Measurements from ENCODE around the gene SPINK4. TPM values are rescaled to one million over a fixed set of nuclear protein-coding genes. Genes with fewer than 3 reads are reported as not detected.

The SPINK4 gene
- not detected in 2 replicates for total RNA-seq

DNA sequence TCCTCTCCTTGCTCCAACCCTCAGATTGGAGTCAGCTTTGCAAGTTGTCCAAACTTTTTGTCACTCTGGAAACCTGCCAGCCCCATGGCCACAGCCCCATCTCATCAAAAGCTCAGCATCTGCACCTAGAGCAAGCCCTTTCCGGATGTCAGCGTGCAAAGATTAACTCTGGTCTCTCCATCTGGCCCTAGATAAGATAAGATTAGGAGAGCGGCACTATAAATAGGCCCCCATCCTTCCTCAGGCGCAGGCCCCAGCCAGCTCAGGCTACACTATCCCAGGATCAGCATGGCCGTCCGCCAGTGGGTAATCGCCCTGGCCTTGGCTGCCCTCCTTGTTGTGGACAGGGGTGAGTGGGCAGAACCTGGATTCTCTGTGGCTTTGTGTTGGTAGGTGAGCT lies at the start of gene SPINK4:
TSS of gene SPINK4 (plus strand) at position 247 of the 400 bp plus-strand sequence. CDS start at position 289, 42 bp downstream.
- peak; percentile 80 for DNase-seq (ENCODE audit: low read depth)
- TF ChIP-seq CTCF (IDR thresholded peaks at IDR 0.05; ENCODE audit: insufficient read depth, low read depth, low read length) = no peak
- H3K4me3 ChIP-seq (ENCODE audit: low read depth, low read length) = no peak within 1 kb of the TSS

DNA sequence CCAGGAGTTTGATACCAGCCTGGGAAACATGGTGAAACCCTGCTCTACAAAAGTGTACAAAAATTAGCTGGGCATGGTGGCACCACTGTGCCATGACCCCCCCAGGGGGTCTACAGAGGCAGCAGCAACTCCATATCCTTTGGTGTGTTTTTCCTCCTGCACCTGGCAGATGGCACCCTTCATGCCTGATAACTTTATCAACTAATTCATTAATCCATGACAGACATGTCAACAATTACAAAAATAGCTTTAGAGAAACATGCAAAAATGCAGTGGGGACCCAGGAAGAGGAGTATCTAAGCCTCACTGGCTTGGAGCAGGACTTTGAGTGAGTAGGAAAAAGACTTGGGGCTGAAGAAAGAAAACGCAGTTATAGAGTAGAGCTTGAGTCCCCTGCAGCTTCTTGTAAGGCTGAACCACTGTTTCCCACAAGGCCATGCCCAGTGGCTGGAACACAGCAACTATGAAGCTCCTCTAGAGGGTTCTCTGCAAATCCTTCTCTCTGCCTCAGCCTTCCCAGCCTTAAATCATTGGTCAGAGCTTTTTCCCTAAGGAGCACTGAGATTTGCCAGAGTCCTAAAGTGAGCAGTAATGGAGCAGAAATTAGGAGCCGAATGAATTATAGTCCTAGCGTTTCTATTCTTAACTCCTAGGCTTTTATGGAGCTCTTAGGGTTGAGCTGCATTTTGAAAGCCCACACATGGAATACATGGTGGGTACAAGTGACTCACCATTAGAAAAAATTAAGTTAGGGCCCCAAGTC lies 47.3 kb upstream of the SPINK4 start:
- no peak for TF ChIP-seq CTCF (IDR thresholded peaks at IDR 0.05; ENCODE audit: insufficient read depth, low read depth, low read length)
- DNase-seq (ENCODE audit: low read depth) = no peak
- H3K4me3 ChIP-seq (ENCODE audit: low read depth, low read length) = no peak overlapping the region

- no peak for TF ChIP-seq CTCF (IDR thresholded peaks at IDR 0.05; ENCODE audit: insufficient read depth, low read depth, low read length)
- no peak overlapping the region for H3K4me3 ChIP-seq (ENCODE audit: low read depth, low read length)
- DNase-seq (ENCODE audit: low read depth) = no peak
Observed at GRCh38 chr9:33193818-33194217, 46.1 kb upstream of the SPINK4 start.

DNA sequence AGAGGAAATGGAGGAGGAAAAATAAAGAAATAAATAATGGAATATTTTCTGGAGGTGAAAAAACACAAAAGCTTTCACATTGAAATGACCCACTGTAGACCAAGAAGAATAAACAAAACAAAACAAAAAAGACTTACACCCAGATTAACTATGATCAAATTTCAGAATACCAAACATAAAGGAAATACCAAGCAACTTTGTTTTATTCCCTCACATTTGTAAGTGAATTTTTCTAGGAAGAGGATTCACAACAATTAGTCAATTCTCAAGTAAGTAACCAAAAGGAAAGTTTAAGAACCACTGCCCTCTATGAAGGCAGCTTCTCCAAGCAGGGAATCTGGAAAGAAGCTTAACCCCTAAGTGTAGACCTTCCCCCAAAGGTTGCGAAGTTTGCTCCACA lies 43.2 kb upstream of the SPINK4 start:
- no peak overlapping the region for H3K4me3 ChIP-seq (ENCODE audit: low read depth, low read length)
- TF ChIP-seq CTCF (IDR thresholded peaks at IDR 0.05; ENCODE audit: insufficient read depth, low read depth, low read length) = no peak
- peak; percentile 12 for DNase-seq (ENCODE audit: low read depth)

DNA sequence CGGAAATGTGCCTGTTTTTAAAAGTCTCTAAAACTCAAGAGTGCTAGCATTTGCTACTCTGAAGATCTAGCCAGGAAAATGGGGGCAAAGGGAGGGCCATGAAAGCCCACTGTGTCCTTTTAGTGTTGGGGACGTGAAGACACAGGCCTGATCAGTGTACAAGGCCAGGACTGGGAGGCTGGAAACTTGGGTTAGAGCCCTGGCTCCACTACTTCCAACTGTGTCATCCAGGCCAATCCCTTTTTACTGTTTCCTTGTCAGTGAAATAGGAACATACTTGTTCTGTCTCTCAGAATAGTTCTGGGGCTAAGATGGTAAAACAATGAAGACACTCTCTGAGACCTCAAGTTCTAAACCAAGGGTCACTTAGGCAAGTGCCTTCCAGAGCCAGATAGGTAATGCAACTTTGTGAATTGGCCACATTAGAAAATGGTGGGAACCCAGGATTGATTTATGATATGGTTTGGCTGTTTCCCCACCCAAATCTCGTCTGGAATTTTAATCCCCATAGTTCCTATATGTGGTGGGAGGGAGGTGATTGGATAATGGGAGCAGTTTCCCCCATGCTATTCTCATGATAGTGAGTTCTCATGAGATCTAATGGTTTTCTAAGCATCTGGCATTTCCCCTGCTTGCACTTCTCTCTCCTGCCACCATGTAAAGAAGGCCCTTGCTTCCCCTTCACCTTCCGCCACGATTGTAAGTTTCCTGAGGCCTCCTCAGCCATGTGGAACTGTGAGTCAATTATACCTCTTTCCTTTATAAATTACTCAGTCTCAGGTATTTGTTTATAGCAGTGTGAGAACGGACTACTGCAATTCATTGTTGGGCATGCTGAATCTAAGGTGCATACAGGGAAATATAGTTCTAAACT lies 42.5 kb upstream of the SPINK4 start:
- H3K4me3 ChIP-seq (ENCODE audit: low read depth, low read length) = no peak overlapping the region
- no peak for TF ChIP-seq CTCF (IDR thresholded peaks at IDR 0.05; ENCODE audit: insufficient read depth, low read depth, low read length)
- DNase-seq (ENCODE audit: low read depth) = peak; percentile 3

DNA sequence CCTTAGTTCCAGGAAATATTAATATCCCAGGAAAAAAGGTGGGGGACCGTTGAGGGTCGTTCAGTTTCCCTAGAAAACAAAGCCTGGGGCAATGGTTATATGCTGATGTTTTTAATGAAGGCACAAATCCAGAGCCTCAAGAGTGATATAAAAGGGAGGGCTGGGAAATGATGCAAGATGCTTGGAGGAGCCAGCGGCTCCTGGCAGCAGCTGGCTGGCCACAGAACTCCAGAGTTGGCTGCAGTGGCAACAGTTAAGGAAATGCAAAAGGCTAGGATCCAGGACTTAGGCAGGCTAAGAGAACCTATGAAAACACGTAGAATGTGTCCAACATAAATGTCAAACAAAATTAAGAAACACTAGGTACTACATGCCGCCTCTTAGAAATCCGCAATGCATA lies 41.8 kb upstream of the SPINK4 start:
- no peak overlapping the region for H3K4me3 ChIP-seq (ENCODE audit: low read depth, low read length)
- DNase-seq (ENCODE audit: low read depth) = peak; percentile 48
- no peak for TF ChIP-seq CTCF (IDR thresholded peaks at IDR 0.05; ENCODE audit: insufficient read depth, low read depth, low read length)

Measured in fibroblast of villous mesenchyme (primary cell).